ENCODE measurements around the gene PSAPL1. TPM values are rescaled to one million over a fixed set of nuclear protein-coding genes. Genes with fewer than 3 reads are reported as not detected.

PSAPL1 gene, protein sequence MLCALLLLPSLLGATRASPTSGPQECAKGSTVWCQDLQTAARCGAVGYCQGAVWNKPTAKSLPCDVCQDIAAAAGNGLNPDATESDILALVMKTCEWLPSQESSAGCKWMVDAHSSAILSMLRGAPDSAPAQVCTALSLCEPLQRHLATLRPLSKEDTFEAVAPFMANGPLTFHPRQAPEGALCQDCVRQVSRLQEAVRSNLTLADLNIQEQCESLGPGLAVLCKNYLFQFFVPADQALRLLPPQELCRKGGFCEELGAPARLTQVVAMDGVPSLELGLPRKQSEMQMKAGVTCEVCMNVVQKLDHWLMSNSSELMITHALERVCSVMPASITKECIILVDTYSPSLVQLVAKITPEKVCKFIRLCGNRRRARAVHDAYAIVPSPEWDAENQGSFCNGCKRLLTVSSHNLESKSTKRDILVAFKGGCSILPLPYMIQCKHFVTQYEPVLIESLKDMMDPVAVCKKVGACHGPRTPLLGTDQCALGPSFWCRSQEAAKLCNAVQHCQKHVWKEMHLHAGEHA
- 0.07 to 0.17 TPM (median 0.09 TPM) in 5 replicates for total RNA-seq (2022; extraction: Qiagen RNA extraction; ENCODE audit: low read depth)

DNA sequence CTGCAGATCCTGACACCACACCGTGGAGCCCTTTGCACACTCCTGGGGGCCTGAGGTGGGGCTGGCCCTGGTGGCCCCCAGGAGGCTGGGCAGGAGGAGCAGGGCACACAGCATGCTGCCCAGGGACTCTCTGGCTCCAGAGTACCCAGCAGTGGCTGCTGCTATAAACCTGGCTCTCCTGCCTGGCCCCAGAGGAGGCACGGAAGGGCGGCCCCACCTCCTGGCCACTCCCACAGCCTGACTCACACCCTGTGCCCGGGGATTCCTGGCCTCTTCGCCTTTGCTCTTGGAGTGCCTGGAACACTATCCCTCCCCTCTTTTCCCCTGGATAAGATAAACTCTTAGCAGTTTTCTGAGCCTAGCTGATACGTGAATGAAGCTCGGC lies at the start of gene PSAPL1:
Gene PSAPL1, minus strand, starts transcription at position 165 of the 385 bp plus-strand sequence. Its CDS starts 51 bp downstream, at position 114.

Other genes starting within 250 kb of the PSAPL1 start
- gene SORCS2, start 242.4 kb downstream of the PSAPL1 start, total RNA-seq (2022; extraction: Qiagen RNA extraction; ENCODE audit: low read depth) = 3.1 to 6.0 TPM (median 4.7 TPM) in 5 replicates

Data from A549 treated with DMSO at 1 μM for 4 hours (cell line).